Neural cell (in vitro differentiated cells): ENCODE data around the gene NPDC1. TPM values are rescaled to one million over a fixed set of nuclear protein-coding genes. Genes with fewer than 3 reads are reported as not detected.

ENCODE experiments used
- H2AFZ ChIP-seq: fragments of 200-600, 300-800 bp; sonication (generic), shearing (Covaris generic); 2 replicates; pipeline ENCODE4 v1.6.0; 2014; ENCODE audit warnings: low read depth, mild to moderate bottlenecking, antibody characterized with exemption, low read length, moderate library complexity
- H3F3A ChIP-seq: fragments of 200-600 bp; shearing (Covaris generic); 2 replicates; pipeline ENCODE4 v1.6.1; 2016; ENCODE audit warnings: mild to moderate bottlenecking, moderate library complexity, mixed read lengths, antibody characterized with exemption, low read length; ENCODE audit not compliant: insufficient read depth, poor library complexity, severe bottlenecking
- H3K27ac ChIP-seq: fragments of 200-600, 300-800 bp; sonication (generic), shearing (Covaris generic); 2 replicates; pipeline ENCODE4 v1.5.1; 2014; ENCODE audit warnings: mild to moderate bottlenecking, low read length, moderate library complexity
- H3K27me3 ChIP-seq: fragments of 300-800, 200-600 bp; sonication (generic), shearing (Covaris generic); 2 replicates; pipeline ENCODE4 v1.6.0; 2014; ENCODE audit warnings: mild to moderate bottlenecking, low read depth, low read length, moderate library complexity; ENCODE audit not compliant: insufficient read depth
- H3K36me3 ChIP-seq: fragments of 300-800, 200-600 bp; sonication (generic), shearing (Covaris generic); 2 replicates; pipeline ENCODE4 v1.5.1; 2014; ENCODE audit warnings: mild to moderate bottlenecking, antibody characterized with exemption, low read length, moderate library complexity; ENCODE audit not compliant: insufficient read depth
- H3K4me2 ChIP-seq: fragments of 300-800, 200-600 bp; sonication (generic), shearing (Covaris generic); 2 replicates; pipeline ENCODE4 v1.6.0; 2014; ENCODE audit warnings: mild to moderate bottlenecking, low read length
- H3K4me3 ChIP-seq: fragments of 300-800, 200-600 bp; sonication (generic), shearing (Covaris generic); 2 replicates; pipeline ENCODE4 v1.5.1; 2014; ENCODE audit warnings: mild to moderate bottlenecking, low read length, moderate library complexity
- H3K79me2 ChIP-seq: fragments of 200-600 bp; shearing (Covaris generic); replicated peaks from 2 replicates; pipeline ENCODE4 v1.6.0; 2014; ENCODE audit warnings: mild to moderate bottlenecking, low read length, moderate library complexity; ENCODE audit not compliant: insufficient read depth
- H3K9ac ChIP-seq: fragments of 300-800, 200-600 bp; sonication (generic), shearing (Covaris generic); 2 replicates; pipeline ENCODE4 v1.6.1; 2016; ENCODE audit warnings: mild to moderate bottlenecking, low read length, mixed read lengths
- H3K9me2 ChIP-seq: fragments of 200-600 bp; shearing (Covaris generic); 2 replicates; pipeline ENCODE4 v1.6.1; 2016; ENCODE audit warnings: mild to moderate bottlenecking, low read length, mixed read lengths; ENCODE audit not compliant: insufficient read depth
- H3K9me3 ChIP-seq: fragments of 200-600, 300-800 bp; sonication (generic), shearing (Covaris generic); 2 replicates; pipeline ENCODE4 v1.6.1; 2016; ENCODE audit warnings: mild to moderate bottlenecking, mixed run types, low read length, moderate library complexity, mixed read lengths
- H4K20me1 ChIP-seq: fragments of 200-600 bp; shearing (Covaris generic); 2 replicates; pipeline ENCODE4 v1.6.1; 2016; ENCODE audit warnings: mild to moderate bottlenecking, mixed run types; ENCODE audit not compliant: insufficient read depth
- EP300 ChIP-seq: fragments of 450-650 bp; conservative IDR thresholded peaks from 2 replicates; pipeline ENCODE4 v1.6.1; 2014; ENCODE audit warnings: antibody characterized with exemption, mild to moderate bottlenecking, moderate library complexity; ENCODE audit not compliant: poor library complexity, severe bottlenecking
- EZH2 ChIP-seq: fragments of 200-600, 300-800 bp; shearing (Covaris generic), sonication (generic); IDR thresholded peaks from 2 replicates; pipeline ENCODE4 v1.6.1; 2014; ENCODE audit warnings: antibody characterized with exemption, low read length, borderline replicate concordance, mild to moderate bottlenecking; ENCODE audit not compliant: insufficient read depth, poor library complexity, severe bottlenecking
- MXI1 ChIP-seq: fragments of 450-650 bp; conservative IDR thresholded peaks from 2 replicates; pipeline ENCODE4 v1.6.1; 2014; ENCODE audit warnings: antibody characterized with exemption, mild to moderate bottlenecking; ENCODE audit not compliant: poor library complexity, severe bottlenecking
- POLR2AphosphoS5 ChIP-seq: IDR thresholded peaks from 2 replicates; pipeline ENCODE4 v1.6.1; 2012
- RAD21 ChIP-seq: fragments of 450-650 bp; conservative IDR thresholded peaks from 2 replicates; pipeline ENCODE4 v1.6.1; 2014; ENCODE audit warnings: antibody characterized with exemption, mild to moderate bottlenecking, moderate library complexity
- SMC3 ChIP-seq: fragments of 450-650 bp; conservative IDR thresholded peaks from 2 replicates; pipeline ENCODE4 v1.6.1; 2014; ENCODE audit warnings: antibody characterized with exemption, mild to moderate bottlenecking, moderate library complexity; ENCODE audit not compliant: poor library complexity
- TAF1 ChIP-seq: IDR thresholded peaks from 2 replicates; pipeline ENCODE4 v1.6.1; 2012; ENCODE audit warnings: low read depth
- polyA plus RNA-seq: library from polyadenylated mRNA; depleted of rRNA; stranded (reverse); fragments of >200 nt; gene quantifications from 2 replicates; pipeline ENCODE4 v1.2.3, GENCODE V29; 2014
- TF ChIP-seq, protein P1 (sequence below): IDR thresholded peaks from 2 replicates; pipeline ENCODE4 v1.6.1; 2012; ENCODE audit warnings: borderline replicate concordance
- TF ChIP-seq, protein P2 (sequence below): fragments of 450-650 bp; IDR thresholded peaks from 2 replicates; pipeline ENCODE4 v1.5.1; 2014; ENCODE audit warnings: antibody characterized with exemption, mild to moderate bottlenecking, moderate library complexity; ENCODE audit not compliant: poor library complexity, severe bottlenecking

Gene NPDC1
- polyA plus RNA-seq, 1 donor from 2014 or later = 161 TPM

DNA sequence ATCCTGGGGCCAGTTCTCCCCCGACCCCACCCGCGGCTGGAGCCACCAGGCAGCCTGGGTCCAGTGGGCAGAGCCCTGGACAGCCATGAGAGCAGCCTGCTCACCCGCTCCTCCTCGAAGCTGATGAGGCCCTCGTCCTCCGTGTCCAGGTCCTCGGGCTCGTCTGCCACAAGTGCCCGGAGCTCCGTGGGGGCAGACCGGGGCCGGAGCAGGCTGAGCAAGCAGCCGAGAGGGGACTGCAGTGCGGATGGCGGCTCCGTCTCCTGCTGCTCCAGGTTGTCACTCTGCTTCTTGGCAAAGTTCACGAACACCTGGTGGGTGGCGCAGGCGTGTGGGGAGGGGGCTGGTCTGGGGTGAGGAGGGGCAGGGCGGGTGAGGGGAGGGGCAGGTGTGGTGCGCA, 37.7 kb downstream of the NPDC1 start:
- Histone ChIP-seq H3F3A (no peaks in the 10 kb centered on the region), H3K9me2 (no peaks in the 10 kb centered on the region), H3K4me3 (no peak overlapping the region), H4K20me1 (no peaks in the 10 kb centered on the region), H3K79me2 (no peaks in the 10 kb centered on the region), H3K36me3 (no peaks in the 10 kb centered on the region), H3K4me2 (no peak overlapping the region), H3K9me3 (no peaks in the 10 kb centered on the region), H2AFZ (no peak overlapping the region), H3K27me3 (no peaks in the 10 kb centered on the region), H3K9ac (no peak overlapping the region), H3K27ac (no peak overlapping the region)
- TF ChIP-seq EZH2 = no peak
- TF ChIP-seq POLR2AphosphoS5 = no peak
- TF ChIP-seq, protein P1, sequence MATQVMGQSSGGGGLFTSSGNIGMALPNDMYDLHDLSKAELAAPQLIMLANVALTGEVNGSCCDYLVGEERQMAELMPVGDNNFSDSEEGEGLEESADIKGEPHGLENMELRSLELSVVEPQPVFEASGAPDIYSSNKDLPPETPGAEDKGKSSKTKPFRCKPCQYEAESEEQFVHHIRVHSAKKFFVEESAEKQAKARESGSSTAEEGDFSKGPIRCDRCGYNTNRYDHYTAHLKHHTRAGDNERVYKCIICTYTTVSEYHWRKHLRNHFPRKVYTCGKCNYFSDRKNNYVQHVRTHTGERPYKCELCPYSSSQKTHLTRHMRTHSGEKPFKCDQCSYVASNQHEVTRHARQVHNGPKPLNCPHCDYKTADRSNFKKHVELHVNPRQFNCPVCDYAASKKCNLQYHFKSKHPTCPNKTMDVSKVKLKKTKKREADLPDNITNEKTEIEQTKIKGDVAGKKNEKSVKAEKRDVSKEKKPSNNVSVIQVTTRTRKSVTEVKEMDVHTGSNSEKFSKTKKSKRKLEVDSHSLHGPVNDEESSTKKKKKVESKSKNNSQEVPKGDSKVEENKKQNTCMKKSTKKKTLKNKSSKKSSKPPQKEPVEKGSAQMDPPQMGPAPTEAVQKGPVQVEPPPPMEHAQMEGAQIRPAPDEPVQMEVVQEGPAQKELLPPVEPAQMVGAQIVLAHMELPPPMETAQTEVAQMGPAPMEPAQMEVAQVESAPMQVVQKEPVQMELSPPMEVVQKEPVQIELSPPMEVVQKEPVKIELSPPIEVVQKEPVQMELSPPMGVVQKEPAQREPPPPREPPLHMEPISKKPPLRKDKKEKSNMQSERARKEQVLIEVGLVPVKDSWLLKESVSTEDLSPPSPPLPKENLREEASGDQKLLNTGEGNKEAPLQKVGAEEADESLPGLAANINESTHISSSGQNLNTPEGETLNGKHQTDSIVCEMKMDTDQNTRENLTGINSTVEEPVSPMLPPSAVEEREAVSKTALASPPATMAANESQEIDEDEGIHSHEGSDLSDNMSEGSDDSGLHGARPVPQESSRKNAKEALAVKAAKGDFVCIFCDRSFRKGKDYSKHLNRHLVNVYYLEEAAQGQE = no peak
- TF ChIP-seq SMC3 = no peak
- TF ChIP-seq, protein P2, sequence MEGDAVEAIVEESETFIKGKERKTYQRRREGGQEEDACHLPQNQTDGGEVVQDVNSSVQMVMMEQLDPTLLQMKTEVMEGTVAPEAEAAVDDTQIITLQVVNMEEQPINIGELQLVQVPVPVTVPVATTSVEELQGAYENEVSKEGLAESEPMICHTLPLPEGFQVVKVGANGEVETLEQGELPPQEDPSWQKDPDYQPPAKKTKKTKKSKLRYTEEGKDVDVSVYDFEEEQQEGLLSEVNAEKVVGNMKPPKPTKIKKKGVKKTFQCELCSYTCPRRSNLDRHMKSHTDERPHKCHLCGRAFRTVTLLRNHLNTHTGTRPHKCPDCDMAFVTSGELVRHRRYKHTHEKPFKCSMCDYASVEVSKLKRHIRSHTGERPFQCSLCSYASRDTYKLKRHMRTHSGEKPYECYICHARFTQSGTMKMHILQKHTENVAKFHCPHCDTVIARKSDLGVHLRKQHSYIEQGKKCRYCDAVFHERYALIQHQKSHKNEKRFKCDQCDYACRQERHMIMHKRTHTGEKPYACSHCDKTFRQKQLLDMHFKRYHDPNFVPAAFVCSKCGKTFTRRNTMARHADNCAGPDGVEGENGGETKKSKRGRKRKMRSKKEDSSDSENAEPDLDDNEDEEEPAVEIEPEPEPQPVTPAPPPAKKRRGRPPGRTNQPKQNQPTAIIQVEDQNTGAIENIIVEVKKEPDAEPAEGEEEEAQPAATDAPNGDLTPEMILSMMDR = no peak
- TF ChIP-seq EP300 = no peak
- TF ChIP-seq TAF1 = no peak
- TF ChIP-seq RAD21 = no peak
- TF ChIP-seq MXI1 = no peak

DNA sequence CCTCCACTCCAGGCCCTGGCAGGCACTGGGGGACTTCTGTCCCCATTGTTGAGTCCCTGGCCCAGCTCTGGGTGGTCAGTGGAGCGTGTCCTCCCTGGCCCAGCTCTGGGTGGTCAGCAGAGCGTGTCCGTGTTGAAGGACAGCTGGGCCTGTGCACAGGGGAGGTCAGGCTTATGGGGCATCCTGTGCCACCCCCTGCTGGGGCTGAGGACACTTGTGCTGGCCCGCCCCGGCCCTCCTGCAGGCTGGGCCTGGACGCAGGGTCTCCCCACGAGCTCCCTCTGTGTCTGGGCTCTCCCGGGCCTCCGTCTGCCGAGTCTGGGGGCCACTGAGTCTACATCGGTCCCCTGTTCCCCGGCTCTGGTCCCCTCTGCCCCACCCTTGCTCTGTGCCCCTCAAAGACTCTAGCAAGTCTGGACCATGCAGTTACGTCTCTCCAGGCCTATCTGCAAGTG, 38.1 kb downstream of the NPDC1 start:
- Histone ChIP-seq H3K4me2 (no peak overlapping the region), H3K9me3 (no peaks in the 10 kb centered on the region), H3K79me2 (no peaks in the 10 kb centered on the region), H3F3A (no peaks in the 10 kb centered on the region), H3K27me3 (no peaks in the 10 kb centered on the region), H3K9me2 (no peaks in the 10 kb centered on the region), H4K20me1 (no peaks in the 10 kb centered on the region), H2AFZ (no peak overlapping the region), H3K9ac (no peak overlapping the region), H3K27ac (no peak overlapping the region), H3K4me3 (no peak overlapping the region), H3K36me3 (no peaks in the 10 kb centered on the region)
- TF ChIP-seq EZH2 (no peak), MXI1 (no peak), RAD21 (no peak), TAF1 (no peak), SMC3 (no peak), EP300 (no peak), POLR2AphosphoS5 (no peak)
- TF ChIP-seq, protein P1 = no peak
- TF ChIP-seq, protein P2 = no peak
